Left ventricle myocardium inferior (tissue), 1 donor: ENCODE data around the gene CDC25B. TPM values are rescaled to one million over a fixed set of nuclear protein-coding genes. Genes with fewer than 3 reads are reported as not detected.
"Not testable (repeated sequence)": the region's sequence is repeated elsewhere in the genome, so short reads cannot be mapped to it uniquely, and the experiment has no call there.

Experiments
- DNase-seq: peaks from one replicate; pipeline ENCODE4 v3.0.0-alpha.2; 2020
- H3K27ac ChIP-seq: fragments of 200-600 bp; replicated peaks from 2 replicates; pipeline ENCODE4 v1.8.0; 2021
- H3K27me3 ChIP-seq: fragments of 200-600 bp; 2 replicates; pipeline ENCODE4 v1.8.0; 2021; ENCODE audit warnings: low read depth
- H3K36me3 ChIP-seq: fragments of 200-600 bp; 2 replicates; pipeline ENCODE4 v1.8.0; 2021
- H3K4me1 ChIP-seq: fragments of 200-600 bp; 2 replicates; pipeline ENCODE4 v1.8.0; 2021
- H3K4me3 ChIP-seq: fragments of 200-600 bp; 2 replicates; pipeline ENCODE4 v1.8.0; 2021; ENCODE audit warnings: mild to moderate bottlenecking, moderate library complexity
- H3K9me3 ChIP-seq: fragments of 200-600 bp; replicated peaks from 2 replicates; pipeline ENCODE4 v1.8.0; 2021
- intact Hi-C: fragments of 100-400 bp; cut with micrococcal nuclease; formaldehyde crosslinking; loops from one replicate; pipeline ENCODE4 v1.11.0; 2022
- total RNA-seq: library from RNA; stranded (reverse); fragmentation: NEBNext Ultra II Directional; extraction: Animal tissue kit (Norgen Biotek cat#: 25700); gene quantifications from one replicate; pipeline ENCODE4 v1.2.1, GENCODE V29; 2021
- TF ChIP-seq, protein P1 (sequence below): fragments of 200-600 bp; IDR thresholded peaks from 2 replicates; pipeline ENCODE4 v1.8.0; 2021; ENCODE audit warnings: antibody characterized with exemption, mild to moderate bottlenecking, borderline replicate concordance
- donor health status: DM: no; HTN: yes; CAD: no; lungs with severe emphysema.

Gene CDC25B
- total RNA-seq, 1 donor from 2014 or later = 8.1 TPM

DNA sequence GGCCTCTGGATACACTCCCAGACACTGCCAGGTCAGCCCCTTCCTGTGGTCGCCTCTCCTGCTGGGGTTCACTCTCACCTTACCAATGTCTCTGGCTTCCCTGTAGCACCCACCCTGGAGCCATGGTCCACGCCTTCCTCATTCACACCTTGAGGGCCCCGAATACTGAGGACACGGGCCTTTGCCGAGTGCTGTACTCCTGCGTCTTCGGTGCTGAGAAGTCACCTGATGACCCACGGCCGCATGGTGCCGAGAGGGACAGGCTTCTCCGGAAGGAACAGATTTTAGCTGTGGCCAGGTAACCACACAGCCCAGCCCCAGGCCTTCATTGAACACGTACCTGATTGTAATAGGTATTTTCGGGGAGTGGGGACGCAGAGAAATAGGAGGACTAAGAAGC, 25.9 kb downstream of the CDC25B start:
- Histone ChIP-seq H3K4me3 (no peak overlapping the region), H3K9me3 (no peaks in the 10 kb centered on the region), H3K27me3 (no peaks in the 10 kb centered on the region), H3K4me1 (peaks cover 65% of the 10 kb centered on the region), H3K36me3 (peaks cover 40% of the 10 kb centered on the region), H3K27ac (peak overlapping the region; percentile 99)
- no peak for DNase-seq
- TF ChIP-seq, protein P1, sequence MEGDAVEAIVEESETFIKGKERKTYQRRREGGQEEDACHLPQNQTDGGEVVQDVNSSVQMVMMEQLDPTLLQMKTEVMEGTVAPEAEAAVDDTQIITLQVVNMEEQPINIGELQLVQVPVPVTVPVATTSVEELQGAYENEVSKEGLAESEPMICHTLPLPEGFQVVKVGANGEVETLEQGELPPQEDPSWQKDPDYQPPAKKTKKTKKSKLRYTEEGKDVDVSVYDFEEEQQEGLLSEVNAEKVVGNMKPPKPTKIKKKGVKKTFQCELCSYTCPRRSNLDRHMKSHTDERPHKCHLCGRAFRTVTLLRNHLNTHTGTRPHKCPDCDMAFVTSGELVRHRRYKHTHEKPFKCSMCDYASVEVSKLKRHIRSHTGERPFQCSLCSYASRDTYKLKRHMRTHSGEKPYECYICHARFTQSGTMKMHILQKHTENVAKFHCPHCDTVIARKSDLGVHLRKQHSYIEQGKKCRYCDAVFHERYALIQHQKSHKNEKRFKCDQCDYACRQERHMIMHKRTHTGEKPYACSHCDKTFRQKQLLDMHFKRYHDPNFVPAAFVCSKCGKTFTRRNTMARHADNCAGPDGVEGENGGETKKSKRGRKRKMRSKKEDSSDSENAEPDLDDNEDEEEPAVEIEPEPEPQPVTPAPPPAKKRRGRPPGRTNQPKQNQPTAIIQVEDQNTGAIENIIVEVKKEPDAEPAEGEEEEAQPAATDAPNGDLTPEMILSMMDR = no peak
- intact Hi-C loops = no loop called here

DNA sequence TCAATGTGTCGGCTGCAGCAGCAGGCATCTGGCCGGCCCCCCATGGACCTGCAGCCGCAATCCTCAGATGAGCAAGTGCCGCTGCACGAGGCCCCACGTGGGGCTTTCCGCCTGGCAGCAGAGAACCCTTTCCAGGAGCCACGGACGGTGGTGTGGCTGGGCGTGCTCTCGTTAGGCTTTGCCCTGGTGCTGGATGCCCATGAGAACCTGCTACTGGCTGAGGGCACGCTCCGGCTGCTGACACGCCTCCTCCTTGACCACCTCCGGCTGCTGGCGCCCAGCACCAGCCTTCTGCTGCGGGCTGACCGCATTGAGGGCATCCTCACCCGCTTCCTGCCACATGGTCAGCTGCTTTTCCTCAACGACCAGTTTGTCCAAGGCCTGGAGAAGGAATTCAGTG, 27.8 kb downstream of the CDC25B start:
- H3K4me3 ChIP-seq = no peak overlapping the region
- TF ChIP-seq, protein P1 = no peak
- no peak overlapping the region for H3K27ac ChIP-seq
- no peaks in the 10 kb centered on the region for H3K27me3 ChIP-seq
- no peaks in the 10 kb centered on the region for H3K9me3 ChIP-seq
- H3K36me3 ChIP-seq = peaks cover 40% of the 10 kb centered on the region
- intact Hi-C loops = no loop called here
- peaks cover 52% of the 10 kb centered on the region for H3K4me1 ChIP-seq
- no peak for DNase-seq

DNA sequence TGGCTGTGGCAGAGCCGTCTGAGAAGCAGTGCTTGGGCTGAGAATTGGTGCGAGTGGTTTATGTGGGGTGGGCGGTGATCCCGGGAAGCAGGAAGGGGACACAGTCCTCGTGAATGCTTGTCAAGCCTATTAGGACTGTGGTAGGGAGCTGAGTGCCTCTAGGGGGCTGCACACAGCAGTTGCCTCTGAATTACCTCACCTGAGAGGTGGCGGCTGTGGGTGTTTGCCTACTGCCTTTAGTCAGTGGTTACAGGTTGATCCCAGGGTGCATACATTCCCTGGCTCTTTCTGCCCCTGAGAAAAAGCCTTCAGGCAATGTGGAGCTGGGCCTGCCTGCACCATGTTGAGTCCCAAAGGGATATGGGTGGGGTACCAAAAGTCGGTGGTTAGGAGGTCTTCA, 29.4 kb downstream of the CDC25B start:
- DNase-seq = no peak
- TF ChIP-seq, protein P1 = no peak
- Histone ChIP-seq H3K27ac (peak overlapping the region; percentile 42), H3K4me1 (peaks cover 36% of the 10 kb centered on the region), H3K27me3 (no peaks in the 10 kb centered on the region), H3K36me3 (peaks cover 40% of the 10 kb centered on the region), H3K4me3 (no peak overlapping the region), H3K9me3 (no peaks in the 10 kb centered on the region)
- intact Hi-C loops = no loop called here

DNA sequence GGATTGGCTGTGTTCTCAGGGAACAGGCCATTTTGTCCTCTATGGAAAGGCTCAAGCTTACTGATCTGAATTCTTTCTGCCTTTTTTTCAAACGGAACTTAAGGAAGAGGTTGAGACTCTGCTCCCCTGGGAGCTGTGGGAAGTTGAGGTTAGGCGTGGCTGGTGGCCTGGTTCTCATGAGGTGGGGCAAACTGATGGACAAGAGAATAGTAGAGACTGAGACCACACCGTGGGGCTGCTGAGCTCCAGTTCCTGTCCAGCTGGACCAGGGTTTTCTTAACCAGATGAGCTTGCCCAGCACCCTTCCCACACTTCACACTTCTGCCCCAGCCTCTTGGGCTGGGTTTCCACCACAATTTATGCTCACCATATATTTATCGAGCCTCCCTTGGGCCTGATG, 30.3 kb downstream of the CDC25B start:
- TF ChIP-seq, protein P1 = no peak
- Histone ChIP-seq H3K27ac (peak overlapping the region; percentile 42), H3K36me3 (peaks cover 40% of the 10 kb centered on the region), H3K27me3 (no peaks in the 10 kb centered on the region), H3K4me3 (no peak overlapping the region), H3K9me3 (no peaks in the 10 kb centered on the region), H3K4me1 (peaks cover 28% of the 10 kb centered on the region)
- no peak for DNase-seq
- intact Hi-C loops = no loop called here

DNA sequence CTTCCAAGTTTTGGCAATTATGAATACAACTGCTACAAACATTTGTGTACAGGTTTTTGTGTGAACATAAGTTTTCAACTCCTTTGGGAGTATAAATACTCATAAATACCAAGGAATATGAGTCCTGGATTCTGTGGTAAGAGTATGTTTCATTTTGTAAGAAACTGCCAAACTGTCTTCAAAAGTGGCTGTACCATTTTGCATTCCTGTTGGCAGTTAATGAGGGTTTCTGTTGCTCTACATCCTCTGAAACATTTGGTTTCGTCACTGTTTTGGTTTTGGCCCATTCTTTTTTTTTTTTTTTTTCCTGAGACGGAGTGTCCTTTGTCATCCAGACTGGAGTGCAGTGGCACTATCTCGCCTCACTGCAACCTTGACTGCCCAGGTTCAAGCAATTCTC, 32.7 kb downstream of the CDC25B start:
- intact Hi-C loops = no loop called here
- Histone ChIP-seq H3K4me3 (no peak overlapping the region), H3K36me3 (peaks cover 21% of the 10 kb centered on the region), H3K27ac (no peak overlapping the region), H3K4me1 (peaks cover 20% of the 10 kb centered on the region), H3K27me3 (no peaks in the 10 kb centered on the region), H3K9me3 (no peaks in the 10 kb centered on the region)
- TF ChIP-seq, protein P1 = no peak
- no peak for DNase-seq

DNA sequence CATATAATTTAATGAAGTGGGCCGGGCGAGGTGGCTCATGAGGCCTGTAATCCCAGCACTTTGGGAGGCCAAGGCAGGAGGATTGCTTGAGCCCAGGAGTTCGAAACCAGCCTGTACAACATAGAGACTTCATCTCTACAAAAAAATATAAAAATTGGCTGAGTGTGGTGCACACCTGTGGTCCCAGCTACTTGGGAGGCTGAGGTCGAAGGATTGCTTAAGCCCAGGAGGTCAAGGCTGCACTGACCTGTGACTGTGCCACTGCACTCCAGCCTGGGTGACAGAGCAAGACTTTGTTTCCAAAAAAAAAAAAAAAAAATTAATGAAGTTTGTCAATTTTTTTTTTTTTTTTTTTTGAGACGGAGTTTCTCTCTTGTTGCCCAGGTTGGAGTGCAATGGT, 33.8 kb downstream of the CDC25B start:
- H3K9me3 ChIP-seq, intact Hi-C loops, H3K4me3 ChIP-seq, DNase-seq, H3K36me3 ChIP-seq, H3K27ac ChIP-seq, H3K27me3 ChIP-seq: not testable (repeated sequence)
- peaks cover 17% of the 10 kb centered on the region for H3K4me1 ChIP-seq
